Fibroblast of lung (primary cell): ENCODE measurements around the gene CORO1C. TPM values are rescaled to one million over a fixed set of nuclear protein-coding genes. Genes with fewer than 3 reads are reported as not detected.
"Not testable (repeated sequence)": the region's sequence is repeated elsewhere in the genome, so short reads cannot be mapped to it uniquely, and the experiment has no call there.

ENCODE experiments used
- DNase-seq, 2 donors: peaks; one replicate each; pipeline versions ENCODE4 v3.0.0 to v3.0.0-alpha.2; 2010; ENCODE audit warnings: low read depth in 2 of 2
- H2AFZ ChIP-seq: 2 replicates; pipeline ENCODE4 v1.5.1; 2012; ENCODE audit warnings: low read length, control low read depth, inconsistent platforms
- H3K27ac ChIP-seq: 2 replicates; pipeline ENCODE4 v1.5.1; 2011; ENCODE audit warnings: low read length, control low read depth; ENCODE audit not compliant: insufficient read depth
- H3K27me3 ChIP-seq: 2 replicates; pipeline ENCODE4 v1.5.1; 2011; ENCODE audit warnings: mild to moderate bottlenecking, low read length; ENCODE audit not compliant: control insufficient read depth, insufficient read depth
- H3K36me3 ChIP-seq: 2 replicates; pipeline ENCODE4 v1.5.1; 2011; ENCODE audit warnings: low read length; ENCODE audit not compliant: control insufficient read depth, insufficient read depth
- H3K4me1 ChIP-seq: 2 replicates; pipeline ENCODE4 v1.5.1; 2011; ENCODE audit warnings: low read length; ENCODE audit not compliant: control insufficient read depth, insufficient read depth; ENCODE audit errors: extremely low read depth
- H3K4me2 ChIP-seq: 2 replicates; pipeline ENCODE4 v1.5.1; 2011; ENCODE audit warnings: low read length, control low read depth; ENCODE audit not compliant: insufficient read depth; ENCODE audit errors: extremely low read depth
- H3K4me3 ChIP-seq, 4 experiments: fragments of 200-600 bp in 1 of 4; sonication (generic) in 1 of 4; replicated peaks in 1 of 4; 2 replicates each; pipeline ENCODE4 v1.5.1; 2011 to 2016; ENCODE audit warnings: low read length in 4 of 4, low read depth in 3 of 4, mild to moderate bottlenecking in 3 of 4, control low read depth in 2 of 4, inconsistent platforms in 1 of 4, mixed read lengths in 1 of 4; ENCODE audit not compliant: insufficient read depth in 1 of 4; ENCODE audit errors: control extremely low read depth in 1 of 4
- H3K79me2 ChIP-seq: 2 replicates; pipeline ENCODE4 v1.5.1; 2012; ENCODE audit warnings: mild to moderate bottlenecking, low read length, inconsistent platforms; ENCODE audit not compliant: control insufficient read depth, insufficient read depth
- H3K9ac ChIP-seq: 2 replicates; pipeline ENCODE4 v1.5.1; 2011; ENCODE audit warnings: mild to moderate bottlenecking, low read length, control low read depth; ENCODE audit not compliant: insufficient read depth
- H3K9me3 ChIP-seq: 2 replicates; pipeline ENCODE4 v1.5.1; 2012; ENCODE audit warnings: low read depth, low read length; ENCODE audit not compliant: control insufficient read depth, insufficient read depth
- H4K20me1 ChIP-seq: 2 replicates; pipeline ENCODE4 v1.5.1; 2011; ENCODE audit warnings: low read length; ENCODE audit not compliant: control insufficient read depth, insufficient read depth; ENCODE audit errors: extremely low read depth
- CTCF ChIP-seq, 2 donors: IDR thresholded peaks in 1 of 2; conservative IDR thresholded peaks in 1 of 2; 1 replicate in 1 of 2; 2 replicates in 1 of 2; pipeline ENCODE4 v1.5.1; 2011 to 2012; ENCODE audit warnings: low read length in 2 of 2, control low read depth in 1 of 2, inconsistent platforms in 1 of 2, low read depth in 1 of 2, mild to moderate bottlenecking in 1 of 2
- EZH2 ChIP-seq: IDR thresholded peaks from 2 replicates; pipeline ENCODE4 v1.5.1; 2012; ENCODE audit warnings: low read length, control low read depth, mild to moderate bottlenecking; ENCODE audit errors: missing control alignments
- polyA plus RNA-seq, 2 donors: library from polyadenylated mRNA; depleted of rRNA in 1 of 2; stranded (reverse) in 1 of 2; unstranded in 1 of 2; fragments of >200 nt; gene quantifications; 2 replicates each; pipeline ENCODE4 v1.2.1, GENCODE V29; 2011 to 2012; ENCODE audit warnings: missing spikeins in 1 of 2
- total RNA-seq: library from RNA; depleted of rRNA; stranded (reverse); fragments of >200 nt; gene quantifications from 2 replicates; pipeline ENCODE4 v1.2.1, GENCODE V29; 2014

CORO1C gene
- total and polyA plus RNA-seq, 2 donors (not counting 1 experiment from before 2014, with no cell fraction given): 288 to 542 TPM

- no peak overlapping the region for H3K9ac ChIP-seq
- no peaks in the 10 kb centered on the region for H4K20me1 ChIP-seq
- H3K27me3 ChIP-seq: no peaks in the 10 kb centered on the region
- peaks cover 61% of the 10 kb centered on the region for H3K79me2 ChIP-seq
- no peak overlapping the region for H3K4me3 ChIP-seq
- no peak overlapping the region for H3K4me2 ChIP-seq
- no peak for TF ChIP-seq EZH2
- no peak for TF ChIP-seq CTCF (conservative IDR thresholded peaks at IDR 0.05 in 1 of 2, IDR thresholded peaks at IDR 0.05 in 1 of 2; ENCODE audit: low read depth in 1 of 2, low read length in 2 of 2)
- DNase-seq: no peak
- no peak overlapping the region for H3K27ac ChIP-seq
- H3K4me1 ChIP-seq: peaks cover 6% of the 10 kb centered on the region
- no peaks in the 10 kb centered on the region for H3K9me3 ChIP-seq
- no peak overlapping the region for H2AFZ ChIP-seq
- peaks cover 21% of the 10 kb centered on the region for H3K36me3 ChIP-seq
Measured at GRCh38 chr12:108657130-108657745, 74.1 kb downstream of the CORO1C start.

GRCh38 chr12:108656247-108656646 is 75.1 kb downstream of the CORO1C start:
- H3K36me3 ChIP-seq: peaks cover 21% of the 10 kb centered on the region
- not testable (repeated sequence) for H3K27ac ChIP-seq, H3K4me3 ChIP-seq, H3K9ac ChIP-seq, H3K9me3 ChIP-seq, H3K4me1 ChIP-seq, H2AFZ ChIP-seq, H4K20me1 ChIP-seq, H3K27me3 ChIP-seq, DNase-seq, H3K4me2 ChIP-seq
- H3K79me2 ChIP-seq: peaks cover 57% of the 10 kb centered on the region

- not testable (repeated sequence) for H3K4me1 ChIP-seq, DNase-seq, H3K9ac ChIP-seq, H3K4me2 ChIP-seq, H3K27ac ChIP-seq, H4K20me1 ChIP-seq, H2AFZ ChIP-seq, H3K9me3 ChIP-seq, H3K4me3 ChIP-seq, H3K27me3 ChIP-seq
- peaks cover 21% of the 10 kb centered on the region for H3K36me3 ChIP-seq
- peaks cover 53% of the 10 kb centered on the region for H3K79me2 ChIP-seq
Measured at GRCh38 chr12:108655812-108656175, 75.5 kb downstream of the CORO1C start.

GRCh38 chr12:108654622-108655021 is 76.7 kb downstream of the CORO1C start:
- H3K4me3 ChIP-seq, H3K4me2 ChIP-seq, H2AFZ ChIP-seq, H3K9me3 ChIP-seq, DNase-seq, H3K4me1 ChIP-seq, H3K27me3 ChIP-seq, H4K20me1 ChIP-seq, H3K9ac ChIP-seq, H3K27ac ChIP-seq: not testable (repeated sequence)
- peaks cover 44% of the 10 kb centered on the region for H3K79me2 ChIP-seq
- H3K36me3 ChIP-seq: peaks cover 21% of the 10 kb centered on the region
